ENCODE measurements around the gene NAALADL2. TPM values are rescaled to one million over a fixed set of nuclear protein-coding genes. Genes with fewer than 3 reads are reported as not detected.

Gene NAALADL2
- total RNA-seq, 4 donors from 2014 or later = 0.85 to 6.3 (median 1.6) TPM

- Histone ChIP-seq H3K4me3 (no peak overlapping the region), H3K27me3 (no peaks in the 10 kb centered on the region), H3K9me3 (no peaks in the 10 kb centered on the region), H3K4me1 (no peaks in the 10 kb centered on the region), H3K36me3 (no peaks in the 10 kb centered on the region), H3K27ac (no peak overlapping the region)
- no peak for DNase-seq
- WGBS, 2 donors = 95 to 96% methylated on average over 1 of the region's 1 CpG
- intact Hi-C loops (cut with DNase I) = no loop called here
- no peak for TF ChIP-seq POLR2A (IDR thresholded peaks at IDR 0.05)
These were observed 326.8 kb downstream of the NAALADL2 start for GRCh38 chr3:175185903-175186302.

DNA sequence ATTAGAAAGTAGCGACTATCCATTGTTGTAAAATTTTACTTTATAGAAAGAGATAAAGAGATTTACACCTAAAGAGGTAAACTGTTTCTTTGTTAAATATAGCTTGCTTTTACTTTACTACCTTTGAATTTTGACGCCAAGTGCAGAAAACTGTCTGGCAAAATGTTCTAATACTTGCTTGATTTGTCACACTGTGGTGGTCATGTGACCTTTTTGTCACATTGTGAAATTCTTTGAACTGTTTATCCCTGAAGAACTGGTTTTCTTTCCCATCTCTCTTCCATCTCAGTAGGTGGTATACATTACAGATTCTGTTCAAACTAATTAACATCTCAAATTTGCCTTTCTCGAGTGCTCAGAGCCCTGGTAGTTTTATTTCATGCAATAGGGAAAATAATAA, 327.4 kb downstream of the NAALADL2 start:
- Histone ChIP-seq H3K27ac (no peak overlapping the region), H3K27me3 (no peaks in the 10 kb centered on the region), H3K4me1 (no peaks in the 10 kb centered on the region), H3K4me3 (no peak overlapping the region), H3K9me3 (no peaks in the 10 kb centered on the region), H3K36me3 (no peaks in the 10 kb centered on the region)
- DNase-seq = no peak
- TF ChIP-seq CTCF (IDR thresholded peaks at IDR 0.05) = no peak
- no peak for TF ChIP-seq POLR2A (IDR thresholded peaks at IDR 0.05)
- intact Hi-C loops (cut with DNase I) = no loop called here
- 73 to 76% methylated on average over 3 of the region's 3 CpGs for WGBS, 2 donors

DNA sequence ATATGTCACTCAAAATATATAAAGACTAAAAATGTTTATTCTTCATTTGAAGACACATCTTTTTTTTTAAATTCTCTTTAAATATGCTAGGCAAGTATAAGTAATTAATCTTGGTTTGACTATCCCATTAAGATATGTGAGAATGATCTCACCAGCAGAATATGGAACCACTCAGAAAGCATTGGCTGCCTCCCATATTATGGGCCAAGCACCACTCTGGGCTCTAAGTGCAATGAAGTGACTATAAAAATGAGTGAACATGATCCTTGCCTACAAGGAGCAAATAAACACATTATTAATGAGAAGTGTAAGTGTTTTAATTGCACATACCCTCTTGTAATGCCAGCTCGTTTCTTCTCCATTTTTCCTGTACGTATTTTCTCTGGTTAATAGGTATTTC, 328.5 kb downstream of the NAALADL2 start:
- Histone ChIP-seq H3K27me3 (no peaks in the 10 kb centered on the region), H3K9me3 (no peaks in the 10 kb centered on the region), H3K4me1 (no peaks in the 10 kb centered on the region), H3K27ac (no peak overlapping the region), H3K4me3 (no peak overlapping the region), H3K36me3 (no peaks in the 10 kb centered on the region)
- intact Hi-C loops (cut with DNase I) = no loop called here
- 84 to 85% methylated on average over 2 of the region's 2 CpGs for WGBS, 2 donors
- TF ChIP-seq POLR2A (IDR thresholded peaks at IDR 0.05) (no peak), CTCF (IDR thresholded peaks at IDR 0.05) (no peak)
- DNase-seq = no peak

- Histone ChIP-seq H3K4me1 (no peaks in the 10 kb centered on the region), H3K36me3 (no peaks in the 10 kb centered on the region), H3K9me3 (no peaks in the 10 kb centered on the region), H3K27me3 (no peaks in the 10 kb centered on the region), H3K4me3 (no peak overlapping the region), H3K27ac (no peak overlapping the region)
- intact Hi-C loops (cut with DNase I) = no loop called here
- TF ChIP-seq CTCF (IDR thresholded peaks at IDR 0.05) (no peak), POLR2A (IDR thresholded peaks at IDR 0.05) (no peak)
- WGBS, 2 donors = 50 to 52% methylated on average over 3 of the region's 3 CpGs
- DNase-seq = no peak
These were observed 333.4 kb downstream of the NAALADL2 start for GRCh38 chr3:175192536-175192935.

DNA sequence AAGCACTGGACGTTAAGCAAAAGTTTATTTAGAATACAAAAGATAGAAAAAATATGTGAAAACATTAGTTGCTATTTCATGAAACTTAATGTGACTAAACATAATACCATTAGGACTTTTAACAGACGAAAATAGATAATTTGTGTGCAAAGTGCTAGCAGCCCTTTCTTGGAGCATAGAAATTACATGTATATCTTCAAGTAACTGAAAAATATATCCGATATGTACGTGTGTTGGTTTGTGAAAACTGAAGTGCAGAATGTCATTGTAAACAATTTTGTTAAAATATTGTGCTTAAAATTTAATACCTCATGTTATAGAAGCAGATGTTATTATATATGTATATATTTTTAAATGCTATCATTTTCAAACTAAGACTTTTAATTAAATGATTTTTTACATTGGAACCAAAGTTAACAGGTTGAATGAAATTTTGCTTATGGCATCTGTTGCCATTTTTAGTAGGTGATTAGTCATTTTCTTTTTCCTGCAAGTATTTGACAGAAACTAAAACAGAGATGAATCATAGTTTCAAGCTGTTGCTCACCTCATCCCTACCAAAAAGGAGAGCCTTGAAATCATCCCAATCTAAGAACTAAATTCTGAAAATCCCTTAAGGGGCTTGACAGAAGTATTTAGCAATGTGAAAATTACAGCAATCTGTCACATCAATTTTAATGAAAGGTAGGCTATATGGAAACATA, 334.8 kb downstream of the NAALADL2 start:
- H3K36me3 ChIP-seq = no peaks in the 10 kb centered on the region
- 63 to 81% methylated on average over 4 of the region's 4 CpGs for WGBS, 2 donors
- DNase-seq = no peak
- TF ChIP-seq CTCF (IDR thresholded peaks at IDR 0.05) = no peak
- no peak for TF ChIP-seq POLR2A (IDR thresholded peaks at IDR 0.05)
- no peaks in the 10 kb centered on the region for H3K4me1 ChIP-seq
- H3K27me3 ChIP-seq = no peaks in the 10 kb centered on the region
- no peaks in the 10 kb centered on the region for H3K9me3 ChIP-seq
- intact Hi-C loops (cut with DNase I) = no loop called here
- H3K4me3 ChIP-seq = no peak overlapping the region
- H3K27ac ChIP-seq = peak overlapping the region in 1 of 4 donors; percentile 23
